K562 (cell line): Measurements from ENCODE around the gene ZNF33A. TPM values are rescaled to one million over a fixed set of nuclear protein-coding genes. Genes with fewer than 3 reads are reported as not detected.

Experiments used
- ARHGAP35 ChIP-seq: fragments of 450-650 bp; IDR thresholded peaks from 2 replicates; pipeline ENCODE4 v1.6.1; 2018; ENCODE audit not compliant: partially characterized antibody
- EP300 ChIP-seq: IDR thresholded peaks from 2 replicates; pipeline ENCODE4 v1.6.1; 2012; ENCODE audit warnings: low read length, improper control_type of control experiment
- HMG20B ChIP-seq: fragments of 250-450 bp; sonication (Bioruptor Pico); IDR thresholded peaks from 2 replicates; pipeline ENCODE4 v1.5.0; 2021; ENCODE audit warnings: mild to moderate bottlenecking
- KLF16 ChIP-seq: IDR thresholded peaks from 2 replicates; pipeline ENCODE4 v1.6.1; 2016; ENCODE audit warnings: antibody characterized with exemption
- PRMT5 ChIP-seq: sonication (generic); formaldehyde crosslinking; IDR thresholded peaks from 2 replicates; pipeline ENCODE4 v1.5.0; 2020; ENCODE audit warnings: missing genetic modification reagents
- SOX6 ChIP-seq: fragments of 450-650 bp; IDR thresholded peaks from 2 replicates; pipeline ENCODE4 v1.6.1; 2014; ENCODE audit warnings: mild to moderate bottlenecking
- TRIM24 ChIP-seq, 2 experiments: fragments of 450-650 bp; IDR thresholded peaks; 2 replicates each; pipeline ENCODE4 v1.6.1; 2016
- YY1 ChIP-seq, 3 experiments: IDR thresholded peaks; 2 replicates each; pipeline ENCODE4 v1.6.1; 2011; ENCODE audit warnings: low read length in 2 of 3, mild to moderate bottlenecking in 2 of 3, moderate library complexity in 2 of 3, borderline replicate concordance in 1 of 3, control low read depth in 1 of 3, low read depth in 1 of 3; ENCODE audit not compliant: insufficient read depth in 3 of 3, insufficient replicate concordance in 2 of 3, control insufficient read depth in 1 of 3, insufficient read length in 1 of 3; ENCODE audit errors: extremely low read depth in 1 of 3
- ZKSCAN3 ChIP-seq: fragments of 250-450 bp; sonication (Bioruptor Pico); IDR thresholded peaks from 2 replicates; pipeline ENCODE4 v1.4.0; 2020
- polyA plus RNA-seq, 8 experiments: library from polyadenylated mRNA; depleted of rRNA in 4 of 8; stranded (reverse) in 5 of 8; unstranded in 3 of 8; fragments of >200 nt; fragmentation: Nextera tagmentation in 2 of 8; fragmentation: Illumina TruSeq in 1 of 8; extraction: Ambion mirVana in 2 of 8; extraction: Trizol in 1 of 8; gene quantifications; 2 replicates each; pipeline versions ENCODE4 v1.2.1 to v1.2.3, GENCODE V29; 2011 to 2014; ENCODE audit warnings: inconsistent platforms in 1 of 8, missing spikeins in 1 of 8
- total RNA-seq, 7 experiments: library from RNA; depleted of rRNA in 6 of 7; stranded (reverse); fragments of >200 nt in 6 of 7; fragmentation: Illumina TruSeq in 2 of 7; extraction: Trizol in 2 of 7; gene quantifications; 2 replicates each; pipeline versions ENCODE4 v1.2.1 to v1.2.3, GENCODE V29; 2011 to 2021; ENCODE audit warnings: low replicate concordance in 1 of 7
- TF ChIP-seq, protein P1 (sequence below), 2 experiments: fragments of 150-350 bp in 1 of 2; IDR thresholded peaks; 2 replicates each; pipeline ENCODE4 v1.6.1; 2012 to 2016; ENCODE audit warnings: low read depth in 2 of 2, low read length in 2 of 2, mild to moderate bottlenecking in 1 of 2, moderate library complexity in 1 of 2
- TF ChIP-seq, protein P2 (sequence below): fragments of 250-450 bp; sonication (Bioruptor Pico); IDR thresholded peaks from 2 replicates; pipeline ENCODE4 v1.5.0; 2021; ENCODE audit warnings: mild to moderate bottlenecking, moderate library complexity

The ZNF33A gene
- total and polyA plus RNA-seq, 9 of the 15 experiments (the other 6 are each of a cell fraction or from before 2014, with no cell fraction given), result 8.1 to 27.5 (median 16.4) TPM

DNA sequence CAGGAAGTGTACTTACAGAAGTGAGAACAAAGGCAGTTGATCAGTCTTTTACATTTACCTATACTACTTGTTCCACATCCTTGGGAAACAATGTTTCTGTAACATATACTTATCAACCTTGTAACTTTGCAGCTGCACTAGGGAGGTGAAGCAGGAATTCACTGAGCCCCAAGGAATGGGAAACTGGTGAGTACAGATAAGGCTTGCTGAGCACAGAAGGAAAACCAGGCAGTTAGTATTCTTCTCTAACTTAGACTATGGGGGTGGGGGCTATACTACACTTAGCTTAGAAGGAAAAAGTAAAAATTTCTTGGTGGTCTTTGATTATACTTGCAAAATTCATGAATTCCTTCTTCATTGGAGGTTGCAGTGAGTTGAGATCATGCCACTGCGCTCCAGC, 6.9 kb upstream of the ZNF33A start (continued):
- TF ChIP-seq YY1 (IDR thresholded peaks at IDR 0.05; ENCODE audit: borderline replicate concordance in 1 of 3, control insufficient read depth in 1 of 3, extremely low read depth in 1 of 3, insufficient read depth in 3 of 3, insufficient read length in 1 of 3, insufficient replicate concordance in 2 of 3, low read depth in 1 of 3, low read length in 2 of 3) (no peak), PRMT5 (CRISPR knock-in tag) (no peak), EP300 (peak; percentile 66; the same call in 1 of the 2 replicates), ZKSCAN3 (CRISPR knock-in tag) (no peak), ARHGAP35 (no peak), HMG20B (no peak), TRIM24 (IDR thresholded peaks at IDR 0.05) (peak in 1 of 2 experiments; percentile 39; a peak in 1 of 4 replicates), KLF16 (peak; percentile 68), SOX6 (peak; percentile 42; the same call in 1 of the 2 replicates)
- TF ChIP-seq, protein P1, sequence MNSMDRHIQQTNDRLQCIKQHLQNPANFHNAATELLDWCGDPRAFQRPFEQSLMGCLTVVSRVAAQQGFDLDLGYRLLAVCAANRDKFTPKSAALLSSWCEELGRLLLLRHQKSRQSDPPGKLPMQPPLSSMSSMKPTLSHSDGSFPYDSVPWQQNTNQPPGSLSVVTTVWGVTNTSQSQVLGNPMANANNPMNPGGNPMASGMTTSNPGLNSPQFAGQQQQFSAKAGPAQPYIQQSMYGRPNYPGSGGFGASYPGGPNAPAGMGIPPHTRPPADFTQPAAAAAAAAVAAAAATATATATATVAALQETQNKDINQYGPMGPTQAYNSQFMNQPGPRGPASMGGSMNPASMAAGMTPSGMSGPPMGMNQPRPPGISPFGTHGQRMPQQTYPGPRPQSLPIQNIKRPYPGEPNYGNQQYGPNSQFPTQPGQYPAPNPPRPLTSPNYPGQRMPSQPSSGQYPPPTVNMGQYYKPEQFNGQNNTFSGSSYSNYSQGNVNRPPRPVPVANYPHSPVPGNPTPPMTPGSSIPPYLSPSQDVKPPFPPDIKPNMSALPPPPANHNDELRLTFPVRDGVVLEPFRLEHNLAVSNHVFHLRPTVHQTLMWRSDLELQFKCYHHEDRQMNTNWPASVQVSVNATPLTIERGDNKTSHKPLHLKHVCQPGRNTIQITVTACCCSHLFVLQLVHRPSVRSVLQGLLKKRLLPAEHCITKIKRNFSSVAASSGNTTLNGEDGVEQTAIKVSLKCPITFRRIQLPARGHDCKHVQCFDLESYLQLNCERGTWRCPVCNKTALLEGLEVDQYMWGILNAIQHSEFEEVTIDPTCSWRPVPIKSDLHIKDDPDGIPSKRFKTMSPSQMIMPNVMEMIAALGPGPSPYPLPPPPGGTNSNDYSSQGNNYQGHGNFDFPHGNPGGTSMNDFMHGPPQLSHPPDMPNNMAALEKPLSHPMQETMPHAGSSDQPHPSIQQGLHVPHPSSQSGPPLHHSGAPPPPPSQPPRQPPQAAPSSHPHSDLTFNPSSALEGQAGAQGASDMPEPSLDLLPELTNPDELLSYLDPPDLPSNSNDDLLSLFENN (IDR thresholded peaks at IDR 0.05; ENCODE audit: low read depth in 2 of 2, low read length in 2 of 2), result no peak
- TF ChIP-seq, protein P2, sequence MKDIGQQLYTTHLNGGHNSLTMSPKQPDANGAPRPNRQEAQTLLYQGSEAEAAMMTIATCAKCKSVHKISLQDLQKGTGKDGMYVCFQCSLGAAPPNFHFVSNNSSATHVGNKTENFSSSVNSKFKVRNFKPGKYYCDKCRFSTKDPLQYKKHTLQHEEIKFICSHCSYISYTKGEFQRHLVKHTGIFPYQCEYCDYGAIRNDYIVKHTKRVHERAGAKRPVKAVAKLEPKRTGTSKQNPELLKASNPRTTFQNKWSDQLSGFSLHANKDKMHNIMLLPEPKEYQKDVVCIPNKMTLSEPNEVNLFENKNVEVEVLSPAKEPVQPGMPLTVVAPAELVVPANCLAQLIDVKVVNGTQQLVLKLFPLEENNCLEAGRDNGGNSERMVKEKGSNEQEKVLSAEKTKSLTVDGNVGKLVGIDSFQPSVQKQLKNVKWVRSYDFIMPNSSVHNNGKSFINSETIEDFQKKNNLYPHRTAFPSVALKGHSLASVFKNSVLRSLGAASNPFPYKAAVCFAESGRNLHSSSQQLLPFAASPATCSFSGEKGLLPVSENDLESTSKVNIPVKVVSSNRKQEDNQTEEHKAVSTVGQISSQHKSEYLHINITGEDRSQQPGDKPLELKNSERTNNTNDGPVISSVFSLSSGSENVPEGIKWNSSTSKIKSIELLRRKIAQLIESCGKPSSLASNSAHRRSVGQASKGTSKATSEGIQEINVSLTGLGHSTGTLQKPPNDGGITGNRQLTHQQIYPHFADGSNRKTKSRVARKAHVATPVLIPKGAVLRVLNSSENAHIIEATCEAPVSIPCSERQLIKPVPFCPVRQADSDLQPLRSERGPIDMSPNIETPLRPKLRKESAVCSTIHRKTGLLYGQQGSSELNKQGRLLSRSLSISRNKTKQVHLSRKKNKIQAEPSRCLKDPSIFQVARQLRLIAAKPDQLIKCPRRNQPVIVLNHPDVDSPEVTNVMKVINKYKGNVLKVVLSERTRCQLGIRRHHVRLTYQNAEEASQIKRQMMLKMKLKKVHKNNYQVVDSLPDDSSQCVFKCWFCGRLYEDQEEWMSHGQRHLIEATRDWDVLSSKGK (CRISPR knock-in tag), result no peak
- TF ChIP-seq, all 486 proteins: peak for 21
